HG03095 (cell line): ENCODE results near the gene KRT20.
"Not testable (repeated sequence)": the region's sequence is repeated elsewhere in the genome, so short reads cannot be mapped to it uniquely, and the experiment has no call there.

ENCODE experiments used
- ATAC-seq: cut with Tn5 transposase; IDR thresholded peaks from one replicate; pipeline ENCODE4 v1.9.1; 2021; ENCODE audit warnings: moderate library complexity; ENCODE audit not compliant: unreplicated experiment

The KRT20 gene

GRCh38 chr17:40884708-40885512 is at the start of gene KRT20:
TSS of gene KRT20 (minus strand) at chr17:40885242. CDS start at chr17:40885185, 57 bp downstream.
- ATAC-seq = no peak

DNA sequence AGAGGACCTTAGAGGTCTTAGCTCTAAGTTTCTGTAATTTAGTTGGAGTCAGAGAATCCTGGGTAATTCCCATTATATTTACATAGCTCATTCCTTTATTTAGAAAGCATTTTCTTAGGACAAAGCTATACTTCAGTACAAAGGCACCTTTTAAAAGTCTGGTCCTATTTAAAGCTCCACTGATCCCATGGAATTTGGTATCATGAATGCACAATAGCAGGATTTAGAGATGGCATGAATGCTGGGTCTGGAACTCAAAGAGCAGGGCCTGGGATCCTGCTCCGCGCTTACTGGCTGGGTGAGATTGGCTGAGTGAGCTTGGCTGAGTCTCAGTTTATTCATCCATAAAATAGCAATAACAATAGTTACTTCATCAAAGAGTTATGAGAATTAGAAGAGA is 47.6 kb upstream of the KRT20 start:
- no peak for ATAC-seq

DNA sequence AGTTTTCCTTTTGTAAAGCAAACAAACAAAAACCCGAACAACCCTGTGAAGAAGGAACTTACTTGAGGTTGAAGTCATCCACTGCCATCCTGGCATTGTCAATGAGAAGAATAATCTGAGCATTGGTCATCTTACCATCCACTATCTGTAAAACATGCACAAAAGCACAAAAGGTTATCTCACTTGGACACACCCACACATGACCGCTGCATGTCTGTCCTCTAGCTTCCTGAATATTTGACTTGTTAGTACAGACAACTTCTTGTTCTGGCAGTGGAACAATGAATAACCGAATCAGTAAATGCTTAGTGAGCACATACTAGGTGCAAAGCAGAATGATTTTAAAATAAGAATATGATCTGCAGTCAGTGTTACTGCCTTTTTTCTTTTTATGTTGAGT is 46.3 kb upstream of the KRT20 start:
- no peak for ATAC-seq

DNA sequence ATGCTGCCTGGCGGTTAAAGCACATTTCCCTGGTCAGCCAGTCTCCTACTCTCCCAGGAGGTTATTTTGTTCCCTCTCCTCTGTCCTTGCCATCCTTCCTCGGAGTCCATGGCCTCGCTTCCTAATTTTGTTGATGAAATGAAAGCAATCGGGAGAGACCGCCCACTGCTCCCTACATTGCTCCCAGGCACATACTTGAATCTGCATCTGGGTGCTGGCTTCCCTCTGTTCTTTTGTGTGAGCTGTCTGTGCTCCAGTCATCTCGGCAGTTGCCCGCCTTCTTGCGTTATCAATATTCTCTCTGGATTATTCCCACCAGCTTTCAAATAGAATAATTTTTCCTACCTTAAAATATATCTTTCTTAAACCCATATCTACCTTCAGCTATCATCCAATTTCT is 41.3 kb upstream of the KRT20 start:
- no peak for ATAC-seq

- no peak for ATAC-seq
These were observed 37.2 kb upstream of the KRT20 start for GRCh38 chr17:40922239-40922638.

DNA sequence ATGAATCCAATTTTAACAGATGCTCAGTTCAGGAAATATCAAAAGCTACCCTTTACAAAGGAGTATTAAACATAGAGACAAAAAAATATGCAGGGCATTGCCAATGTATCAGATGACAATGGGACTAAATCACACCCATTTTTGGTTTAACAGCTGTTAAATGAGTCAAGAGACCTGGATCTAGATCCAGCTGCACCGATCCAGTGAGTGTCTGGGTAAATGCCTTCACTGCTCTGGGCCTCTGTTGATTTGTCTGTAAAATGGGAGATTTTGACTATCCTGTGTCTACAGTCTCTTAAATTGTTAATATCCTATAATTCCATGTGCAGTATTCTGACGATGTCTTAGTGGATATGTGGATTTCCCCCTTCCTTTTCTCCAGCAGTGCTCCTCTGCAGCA is 36.0 kb upstream of the KRT20 start:
- no peak for ATAC-seq

- not testable (repeated sequence) for ATAC-seq
These were observed 32.1 kb upstream of the KRT20 start for GRCh38 chr17:40917116-40917515.

DNA sequence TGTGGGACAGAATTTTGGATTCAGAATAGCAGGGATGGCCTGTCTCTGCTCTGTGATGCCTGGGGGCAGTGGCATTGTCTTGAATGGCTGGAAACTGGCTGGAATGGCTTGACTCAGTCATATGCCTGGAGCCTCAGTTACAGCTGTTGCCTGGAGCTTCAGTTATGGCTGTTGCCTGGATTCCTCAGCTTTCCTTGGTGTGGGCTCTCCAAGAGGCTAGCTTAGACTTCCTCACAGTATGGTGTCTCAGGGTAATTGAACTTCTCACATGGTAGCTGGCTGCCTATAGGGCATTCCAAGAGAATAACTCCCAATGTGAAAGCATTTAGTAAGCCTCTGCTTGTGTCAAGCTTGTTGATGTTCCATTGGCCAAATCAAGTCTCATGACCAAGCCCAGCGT is 31.3 kb upstream of the KRT20 start:
- no peak for ATAC-seq

GRCh38 chr17:40915721-40916256 is 30.7 kb upstream of the KRT20 start:
- no peak for ATAC-seq

GRCh38 chr17:40915199-40915661 is 30.2 kb upstream of the KRT20 start:
- ATAC-seq = peak; percentile 54

DNA sequence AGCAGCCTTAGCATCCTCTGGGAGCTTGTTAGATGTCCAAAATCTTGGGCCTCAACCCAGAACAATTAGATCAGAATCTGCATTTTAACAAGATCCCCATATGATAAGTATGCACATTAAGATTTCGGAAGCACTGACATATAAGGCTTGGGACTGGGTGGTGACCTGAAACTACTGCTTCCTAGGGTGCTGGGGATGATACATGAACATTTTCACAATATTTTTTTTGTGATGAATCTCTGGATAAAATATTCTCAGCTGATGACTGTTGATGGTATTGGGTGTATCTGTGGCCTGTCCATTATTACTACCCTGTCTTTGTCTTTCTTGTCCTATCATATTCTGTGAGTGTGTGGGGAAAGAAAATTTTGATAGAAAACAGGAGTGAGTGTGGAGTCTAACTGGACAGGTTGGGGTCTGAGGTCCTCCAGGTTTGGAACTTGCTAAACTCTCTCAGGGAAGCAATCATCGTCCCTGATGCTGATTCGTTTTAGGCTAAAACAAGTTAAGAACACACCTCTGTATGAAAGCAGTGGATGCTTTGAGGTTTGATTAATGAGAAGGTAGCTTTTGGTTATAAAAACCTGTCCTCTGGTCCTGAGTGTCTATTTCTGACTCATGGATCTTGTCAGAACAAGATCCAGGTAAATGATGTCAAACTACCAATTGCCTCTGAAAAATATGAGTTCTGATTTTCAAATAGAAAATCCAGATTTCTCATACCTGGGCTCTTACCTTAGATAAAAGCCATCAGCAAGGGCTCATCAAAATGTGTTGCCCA is 29.2 kb upstream of the KRT20 start:
- ATAC-seq = no peak

DNA sequence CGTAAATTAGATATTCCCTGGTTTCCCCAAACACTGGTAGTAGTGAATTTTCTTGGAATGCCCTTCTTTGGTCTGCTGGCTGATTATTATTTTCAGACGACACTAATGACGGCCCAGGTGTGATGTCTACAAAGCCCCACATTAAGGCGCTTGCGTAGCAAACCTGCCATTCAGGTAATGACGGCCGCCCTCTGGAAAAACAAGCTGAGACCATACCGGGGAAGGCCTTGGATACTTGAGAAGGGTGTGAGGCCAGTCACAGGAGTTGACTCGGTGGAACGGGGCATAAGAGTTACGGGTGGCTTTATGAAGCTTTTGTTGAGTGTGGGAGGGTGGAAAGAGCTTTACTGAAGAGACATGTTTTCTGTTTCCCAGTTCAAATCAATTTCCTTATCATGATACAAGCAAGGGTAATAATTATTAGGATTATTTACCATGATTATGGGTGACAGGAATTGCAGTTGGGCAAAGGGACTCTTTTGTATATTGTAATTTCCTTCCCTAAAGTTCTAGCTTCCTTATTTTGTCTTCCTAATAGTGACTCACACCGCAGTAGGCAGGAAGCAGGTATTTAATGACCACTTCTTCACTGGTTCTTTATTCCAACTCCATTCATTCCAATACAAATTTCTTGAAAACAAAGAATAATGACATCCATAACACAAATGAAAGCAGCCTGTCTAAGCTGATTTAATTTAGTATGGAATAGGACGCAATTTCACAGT is 27.6 kb upstream of the KRT20 start:
- no peak for ATAC-seq

- ATAC-seq = no peak
These were observed 25.4 kb upstream of the KRT20 start for GRCh38 chr17:40910441-40910841.

DNA sequence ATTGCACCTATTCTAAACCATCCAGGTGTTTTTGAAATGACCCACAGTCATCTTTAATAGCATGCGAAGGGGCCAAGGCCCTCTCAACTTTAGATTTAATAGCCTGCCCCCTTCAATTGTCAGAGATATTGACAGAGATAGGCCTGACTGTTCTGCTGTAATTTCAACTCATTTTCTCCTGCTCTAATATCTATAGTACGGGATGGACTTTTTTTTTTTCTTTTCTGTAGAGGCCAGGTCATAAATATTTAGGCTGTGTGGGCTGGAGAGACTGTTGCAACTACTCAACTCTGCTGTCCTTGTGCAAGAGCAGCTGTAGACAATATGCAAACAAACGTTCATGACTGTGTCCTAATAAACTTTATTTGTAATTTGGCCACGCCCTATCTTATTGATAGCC is 24.7 kb upstream of the KRT20 start:
- no peak for ATAC-seq

GRCh38 chr17:40909351-40909750 is 24.3 kb upstream of the KRT20 start:
- ATAC-seq = no peak

GRCh38 chr17:40906613-40907012 is 21.6 kb upstream of the KRT20 start:
- ATAC-seq = no peak

GRCh38 chr17:40905370-40905769 is 20.3 kb upstream of the KRT20 start:
- no peak for ATAC-seq

GRCh38 chr17:40903129-40903847 is 18.2 kb upstream of the KRT20 start:
- ATAC-seq = no peak

- no peak for ATAC-seq
These were observed 17.5 kb upstream of the KRT20 start for GRCh38 chr17:40902498-40902897.

DNA sequence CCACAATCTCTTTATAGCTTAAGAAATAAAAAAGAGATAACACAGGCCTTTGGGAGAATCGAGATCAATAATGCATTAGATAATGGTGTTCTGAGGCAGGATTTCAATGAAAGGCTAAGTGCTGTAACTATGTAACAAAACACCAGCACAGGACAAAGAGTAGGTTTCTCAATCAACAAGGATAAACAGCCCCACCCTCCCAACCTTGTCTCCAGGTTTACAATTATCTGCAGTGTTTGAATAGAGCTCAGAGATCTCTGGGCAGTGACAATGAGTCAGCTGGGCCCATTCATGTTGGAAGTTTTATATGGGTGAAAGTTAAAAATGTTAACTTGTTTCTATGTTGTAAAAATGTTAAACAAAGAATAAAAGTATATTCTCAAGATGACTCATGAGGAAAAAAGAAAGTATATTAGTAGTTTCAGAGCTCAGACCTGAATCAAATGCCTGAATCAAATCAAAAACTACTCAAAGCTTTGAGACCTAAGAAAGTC is 17.0 kb upstream of the KRT20 start:
- no peak for ATAC-seq
